ENCODE measurements around the gene TEX2.
"Not testable (repeated sequence)": the region's sequence is repeated elsewhere in the genome, so short reads cannot be mapped to it uniquely, and the experiment has no call there.

The TEX2 gene

GRCh38 chr17:64180089-64181073 lies 82.7 kb downstream of the TEX2 start:
- no peak for DNase-seq (ENCODE audit: low read depth in 2 of 2)

GRCh38 chr17:64179024-64179423 lies 84.0 kb downstream of the TEX2 start:
- not testable (repeated sequence) for DNase-seq (ENCODE audit: low read depth in 2 of 2)

GRCh38 chr17:64178011-64178825 lies 84.8 kb downstream of the TEX2 start:
- no peak for DNase-seq (ENCODE audit: low read depth in 2 of 2)

GRCh38 chr17:64177311-64178010 lies 85.6 kb downstream of the TEX2 start:
- DNase-seq (ENCODE audit: low read depth in 2 of 2), result no peak

- no peak for DNase-seq (ENCODE audit: low read depth in 2 of 2)
These were observed 86.5 kb downstream of the TEX2 start for GRCh38 chr17:64176556-64176955.

- no peak for DNase-seq (ENCODE audit: low read depth in 2 of 2)
These were observed 88.2 kb downstream of the TEX2 start for GRCh38 chr17:64174686-64175456.

GRCh38 chr17:64173646-64174045 lies 89.4 kb downstream of the TEX2 start:
- no peak for DNase-seq (ENCODE audit: low read depth in 2 of 2)

- no peak for DNase-seq (ENCODE audit: low read depth in 2 of 2)
These were observed 90.5 kb downstream of the TEX2 start for GRCh38 chr17:64172510-64172909.

GRCh38 chr17:64171041-64171440 lies 92.0 kb downstream of the TEX2 start:
- DNase-seq (ENCODE audit: low read depth in 2 of 2), result no peak

- no peak for DNase-seq (ENCODE audit: low read depth in 2 of 2)
These were observed 92.8 kb downstream of the TEX2 start for GRCh38 chr17:64170286-64170685.

GRCh38 chr17:64167666-64168065 lies 95.4 kb downstream of the TEX2 start:
- not testable (repeated sequence) for DNase-seq (ENCODE audit: low read depth in 2 of 2)

- no peak for DNase-seq (ENCODE audit: low read depth in 2 of 2)
These were observed 96.2 kb downstream of the TEX2 start for GRCh38 chr17:64166876-64167275.

- no peak for DNase-seq (ENCODE audit: low read depth in 2 of 2)
These were observed 97.7 kb downstream of the TEX2 start for GRCh38 chr17:64165347-64165746.

- DNase-seq (ENCODE audit: low read depth in 2 of 2), result no peak
These were observed 98.3 kb downstream of the TEX2 start for GRCh38 chr17:64164596-64165285.

GRCh38 chr17:64163468-64163867 lies 99.6 kb downstream of the TEX2 start:
- DNase-seq (ENCODE audit: low read depth in 2 of 2), result no peak

GRCh38 chr17:64162554-64162953 lies 100.5 kb downstream of the TEX2 start:
- DNase-seq (ENCODE audit: low read depth in 2 of 2), result no peak

- no peak for DNase-seq (ENCODE audit: low read depth in 2 of 2)
These were observed 101.5 kb downstream of the TEX2 start for GRCh38 chr17:64161380-64162176.

GRCh38 chr17:64160378-64160777 lies 102.7 kb downstream of the TEX2 start:
- DNase-seq (ENCODE audit: low read depth in 2 of 2), result no peak

GRCh38 chr17:64158831-64159590 lies 104.0 kb downstream of the TEX2 start:
- no peak for DNase-seq (ENCODE audit: low read depth in 2 of 2)
